SK-N-SH treated with all-trans-retinoic acid at 6 μM for 48 hours (cell line): Measurements from ENCODE around the gene ACTL7B.

Source experiments
- ATAC-seq: fragments of 200-7000 bp; cut with Tn5 transposase; 3 replicates; pipeline ENCODE4 v1.9.1; 2020; ENCODE audit warnings: mild to moderate bottlenecking, moderate library complexity
- ARNTL ChIP-seq: fragments of 450-650 bp; formaldehyde crosslinking; IDR thresholded peaks from 2 replicates; pipeline ENCODE4 v1.5.0; 2020; ENCODE audit warnings: low read depth, mild to moderate bottlenecking, moderate library complexity, borderline replicate concordance
- BACH2 ChIP-seq: fragments of 250-450 bp; sonication (Bioruptor Pico); IDR thresholded peaks from 2 replicates; pipeline ENCODE4 v1.9.0; 2021; ENCODE audit warnings: mild to moderate bottlenecking, borderline replicate concordance
- CREB5 ChIP-seq: fragments of 250-450 bp; sonication (Bioruptor Pico); IDR thresholded peaks from 2 replicates; pipeline ENCODE4 v1.5.1; 2020; ENCODE audit warnings: low read depth, mild to moderate bottlenecking, moderate library complexity
- CSDC2 ChIP-seq: fragments of 250-450 bp; sonication (Bioruptor Pico); IDR thresholded peaks from 2 replicates; pipeline ENCODE4 v1.5.0; 2020; ENCODE audit warnings: mild to moderate bottlenecking, moderate library complexity
- CSRNP3 ChIP-seq: fragments of 250-450 bp; sonication (Bioruptor Pico); IDR thresholded peaks from 2 replicates; pipeline ENCODE4 v1.5.1; 2021; ENCODE audit warnings: mild to moderate bottlenecking, moderate library complexity
- ESRRG ChIP-seq: fragments of 250-450 bp; sonication (Bioruptor Pico); IDR thresholded peaks from 2 replicates; pipeline ENCODE4 v1.6.1; 2021; ENCODE audit warnings: mild to moderate bottlenecking
- GLIS3 ChIP-seq: fragments of 250-450 bp; sonication (Bioruptor Pico); IDR thresholded peaks from 2 replicates; pipeline ENCODE4 v1.5.0; 2020; ENCODE audit warnings: mild to moderate bottlenecking, moderate library complexity
- ISL1 ChIP-seq: fragments of 250-450 bp; sonication (Bioruptor Pico); IDR thresholded peaks from 2 replicates; pipeline ENCODE4 v2.1.2; 2022; ENCODE audit warnings: mild to moderate bottlenecking, moderate library complexity
- OSR1 ChIP-seq: fragments of 250-450 bp; sonication (Bioruptor Pico); IDR thresholded peaks from 2 replicates; pipeline ENCODE4 v1.8.0; 2022; ENCODE audit warnings: moderate library complexity, mild to moderate bottlenecking, inconsistent platforms
- PATZ1 ChIP-seq: fragments of 250-450 bp; sonication (Bioruptor Pico); IDR thresholded peaks from 2 replicates; pipeline ENCODE4 v1.8.0; 2020; ENCODE audit warnings: mild to moderate bottlenecking, moderate library complexity, borderline replicate concordance
- POU6F1 ChIP-seq: fragments of 250-450 bp; sonication (Bioruptor Pico); IDR thresholded peaks from 2 replicates; pipeline ENCODE4 v1.8.0; 2021; ENCODE audit warnings: low read depth, mild to moderate bottlenecking, moderate library complexity, borderline replicate concordance
- PPARA ChIP-seq: fragments of 250-450 bp; sonication (Bioruptor Pico); IDR thresholded peaks from 2 replicates; pipeline ENCODE4 v1.5.0; 2020; ENCODE audit warnings: mild to moderate bottlenecking, borderline replicate concordance
- RARB ChIP-seq: fragments of 250-450 bp; sonication (Bioruptor Pico); IDR thresholded peaks from 2 replicates; pipeline ENCODE4 v1.8.0; 2021; ENCODE audit warnings: mild to moderate bottlenecking, moderate library complexity
- SNAI2 ChIP-seq: fragments of 250-450 bp; sonication (Bioruptor Pico); IDR thresholded peaks from 2 replicates; pipeline ENCODE4 v1.5.0; 2020; ENCODE audit warnings: mild to moderate bottlenecking, moderate library complexity
- TCF4 ChIP-seq: fragments of 250-450 bp; sonication (Bioruptor Pico); IDR thresholded peaks from 2 replicates; pipeline ENCODE4 v1.8.0; 2021; ENCODE audit warnings: mild to moderate bottlenecking, moderate library complexity, borderline replicate concordance
- TOX ChIP-seq: fragments of 250-450 bp; sonication (Bioruptor Pico); IDR thresholded peaks from 2 replicates; pipeline ENCODE4 v1.8.0; 2021; ENCODE audit warnings: mild to moderate bottlenecking, moderate library complexity, borderline replicate concordance
- TSHZ2 ChIP-seq: fragments of 250-450 bp; sonication (Bioruptor Pico); IDR thresholded peaks from 2 replicates; pipeline ENCODE4 v1.5.0; 2020; ENCODE audit warnings: mild to moderate bottlenecking, moderate library complexity
- ZFP3 ChIP-seq: fragments of 250-450 bp; sonication (Bioruptor Pico); IDR thresholded peaks from 2 replicates; pipeline ENCODE4 v1.5.0; 2020; ENCODE audit warnings: mild to moderate bottlenecking, moderate library complexity
- ZFP30 ChIP-seq: fragments of 450-650 bp; formaldehyde crosslinking; IDR thresholded peaks from 2 replicates; pipeline ENCODE4 v1.5.0; 2022; ENCODE audit warnings: mild to moderate bottlenecking, moderate library complexity
- ZNF565 ChIP-seq: fragments of 450-650 bp; formaldehyde crosslinking; conservative IDR thresholded peaks from 2 replicates; pipeline ENCODE4 v1.5.0; 2020; ENCODE audit warnings: low read depth, mild to moderate bottlenecking, moderate library complexity
- ZNF70 ChIP-seq: fragments of 450-650 bp; formaldehyde crosslinking; IDR thresholded peaks from 2 replicates; pipeline ENCODE4 v1.5.0; 2020; ENCODE audit warnings: mild to moderate bottlenecking, moderate library complexity
- ZNF8 ChIP-seq: fragments of 450-650 bp; formaldehyde crosslinking; IDR thresholded peaks from 2 replicates; pipeline ENCODE4 v1.5.0; 2020; ENCODE audit warnings: mild to moderate bottlenecking, moderate library complexity

ACTL7B gene

GRCh38 chr9:108882052-108882888 lies 26.5 kb upstream of the ACTL7B start:
- ATAC-seq = no peak
- TF ChIP-seq OSR1 (CRISPR knock-in tag) (no peak), SNAI2 (CRISPR knock-in tag) (no peak), ISL1 (CRISPR knock-in tag) (no peak), GLIS3 (CRISPR knock-in tag) (no peak), TSHZ2 (CRISPR knock-in tag) (no peak), ZNF565 (CRISPR knock-in tag) (no peak), ZNF8 (no peak), PPARA (CRISPR knock-in tag) (no peak), BACH2 (CRISPR knock-in tag) (no peak), TCF4 (CRISPR knock-in tag) (no peak), CSRNP3 (CRISPR knock-in tag) (no peak), CREB5 (CRISPR knock-in tag) (no peak), ZNF70 (no peak), PATZ1 (CRISPR knock-in tag) (no peak), CSDC2 (CRISPR knock-in tag) (no peak)
- TF ChIP-seq, all 23 proteins: peak for 0

GRCh38 chr9:108880738-108881316 lies 25.0 kb upstream of the ACTL7B start:
- ATAC-seq = no peak
- no peak for TF ChIP-seq ESRRG (CRISPR knock-in tag)
- no peak for TF ChIP-seq POU6F1 (CRISPR knock-in tag)
- no peak for TF ChIP-seq ZNF8
- no peak for TF ChIP-seq RARB (CRISPR knock-in tag)
- TF ChIP-seq TOX (CRISPR knock-in tag) = no peak
- no peak for TF ChIP-seq PPARA (CRISPR knock-in tag)
- no peak for TF ChIP-seq ZFP3 (CRISPR knock-in tag)
- no peak for TF ChIP-seq ARNTL (CRISPR knock-in tag)
- no peak for TF ChIP-seq CSDC2 (CRISPR knock-in tag)
- no peak for TF ChIP-seq TSHZ2 (CRISPR knock-in tag)
- TF ChIP-seq ISL1 (CRISPR knock-in tag) = no peak
- no peak for TF ChIP-seq CREB5 (CRISPR knock-in tag)
- TF ChIP-seq ZNF70 = no peak
- TF ChIP-seq ZFP30 (CRISPR knock-in tag) = no peak
- no peak for TF ChIP-seq BACH2 (CRISPR knock-in tag)
- no peak for TF ChIP-seq ZNF565 (CRISPR knock-in tag)
